Brain microvascular endothelial cell (primary cell): Measurements from ENCODE around the gene TMEM231.
A peak's percentile ranks its signal among the peaks of the same experiment; 100 is the strongest.
"Not testable (repeated sequence)": the region's sequence is repeated elsewhere in the genome, so short reads cannot be mapped to it uniquely, and the experiment has no call there.

Experiments used
- DNase-seq: peaks from one replicate; pipeline ENCODE4 v3.0.0-alpha.2; 2020
- H3K27ac ChIP-seq: fragments of 250-450 bp; sonication (Bioruptor Pico); 2 replicates; pipeline ENCODE4 v1.5.1; 2020; ENCODE audit warnings: mild to moderate bottlenecking, moderate library complexity
- H3K27me3 ChIP-seq: fragments of 250-450 bp; sonication (Bioruptor Pico); replicated peaks from 2 replicates; pipeline ENCODE4 v1.5.1; 2020; ENCODE audit warnings: mild to moderate bottlenecking
- H3K36me3 ChIP-seq: fragments of 250-450 bp; sonication (Bioruptor Pico); replicated peaks from 2 replicates; pipeline ENCODE4 v1.5.1; 2020; ENCODE audit warnings: mild to moderate bottlenecking
- H3K4me3 ChIP-seq: 2 replicates; pipeline ENCODE4 v1.5.1; 2011; ENCODE audit warnings: low read depth, mild to moderate bottlenecking, control low read depth, low read length, moderate library complexity
- in situ Hi-C: cut with HindIII; loops from 2 replicates; pipeline ENCODE4 v1.10.0; 2017; ENCODE audit warnings: low sequenced_read_pairs, low pct_ligation_motif_present
- TF ChIP-seq, protein P1 (sequence below): IDR thresholded peaks from 2 replicates; pipeline ENCODE4 v1.5.1; 2011; ENCODE audit warnings: low read depth, mild to moderate bottlenecking, moderate library complexity, low read length, control low read depth, inconsistent platforms; ENCODE audit errors: missing control alignments

TMEM231 gene

DNA sequence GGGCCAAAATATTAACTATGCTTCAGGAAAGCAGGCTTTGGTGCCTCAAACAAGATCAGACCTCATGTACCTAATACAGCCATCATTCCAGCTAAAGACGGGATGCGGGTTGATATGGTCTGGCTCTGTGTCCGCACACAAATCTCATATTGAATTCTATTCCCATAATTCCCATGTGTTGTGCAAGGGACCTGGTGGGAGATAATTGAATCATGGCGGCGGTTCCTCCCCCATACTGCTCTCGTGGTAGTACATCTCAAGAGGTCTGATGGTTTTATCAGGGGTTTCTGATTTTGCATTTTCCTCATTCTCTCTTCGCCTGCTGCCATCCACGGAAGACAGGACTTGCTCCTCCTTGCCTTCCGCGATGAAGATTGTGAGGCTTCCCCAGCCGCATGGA, 41.8 kb downstream of the TMEM231 start:
- TF ChIP-seq, protein P1, sequence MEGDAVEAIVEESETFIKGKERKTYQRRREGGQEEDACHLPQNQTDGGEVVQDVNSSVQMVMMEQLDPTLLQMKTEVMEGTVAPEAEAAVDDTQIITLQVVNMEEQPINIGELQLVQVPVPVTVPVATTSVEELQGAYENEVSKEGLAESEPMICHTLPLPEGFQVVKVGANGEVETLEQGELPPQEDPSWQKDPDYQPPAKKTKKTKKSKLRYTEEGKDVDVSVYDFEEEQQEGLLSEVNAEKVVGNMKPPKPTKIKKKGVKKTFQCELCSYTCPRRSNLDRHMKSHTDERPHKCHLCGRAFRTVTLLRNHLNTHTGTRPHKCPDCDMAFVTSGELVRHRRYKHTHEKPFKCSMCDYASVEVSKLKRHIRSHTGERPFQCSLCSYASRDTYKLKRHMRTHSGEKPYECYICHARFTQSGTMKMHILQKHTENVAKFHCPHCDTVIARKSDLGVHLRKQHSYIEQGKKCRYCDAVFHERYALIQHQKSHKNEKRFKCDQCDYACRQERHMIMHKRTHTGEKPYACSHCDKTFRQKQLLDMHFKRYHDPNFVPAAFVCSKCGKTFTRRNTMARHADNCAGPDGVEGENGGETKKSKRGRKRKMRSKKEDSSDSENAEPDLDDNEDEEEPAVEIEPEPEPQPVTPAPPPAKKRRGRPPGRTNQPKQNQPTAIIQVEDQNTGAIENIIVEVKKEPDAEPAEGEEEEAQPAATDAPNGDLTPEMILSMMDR = no peak
- no peak for DNase-seq
- no peaks in the 10 kb centered on the region for H3K36me3 ChIP-seq
- no peak overlapping the region for H3K27ac ChIP-seq
- H3K27me3 ChIP-seq = no peaks in the 10 kb centered on the region
- H3K4me3 ChIP-seq = no peak overlapping the region
- in situ Hi-C loops = no loop called here

DNA sequence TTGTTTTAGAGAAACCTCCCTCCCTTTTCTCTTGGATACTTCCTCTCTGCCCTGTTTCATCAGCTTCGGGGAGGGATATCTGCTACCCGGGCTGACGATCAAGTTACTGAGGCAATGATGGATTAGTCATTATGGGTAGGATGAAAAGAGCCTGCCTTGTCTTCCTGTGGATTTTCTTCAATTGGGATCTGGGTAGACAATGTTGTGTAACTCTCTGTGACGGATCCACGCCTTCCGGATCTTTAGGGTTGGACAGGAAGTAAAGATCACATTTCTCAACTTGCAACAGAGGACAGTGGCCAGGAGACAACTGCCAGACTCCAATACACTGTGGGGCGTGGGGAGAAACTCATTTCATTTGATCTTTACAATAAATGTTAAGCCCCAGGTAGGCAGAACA, 49.5 kb downstream of the TMEM231 start:
- Histone ChIP-seq H3K4me3 (no peak overlapping the region), H3K27ac (peak overlapping the region; percentile 80), H3K36me3 (no peaks in the 10 kb centered on the region), H3K27me3 (no peaks in the 10 kb centered on the region)
- peak; percentile 87 for DNase-seq
- in situ Hi-C loops = no loop called here
- TF ChIP-seq, protein P1 = no peak

DNA sequence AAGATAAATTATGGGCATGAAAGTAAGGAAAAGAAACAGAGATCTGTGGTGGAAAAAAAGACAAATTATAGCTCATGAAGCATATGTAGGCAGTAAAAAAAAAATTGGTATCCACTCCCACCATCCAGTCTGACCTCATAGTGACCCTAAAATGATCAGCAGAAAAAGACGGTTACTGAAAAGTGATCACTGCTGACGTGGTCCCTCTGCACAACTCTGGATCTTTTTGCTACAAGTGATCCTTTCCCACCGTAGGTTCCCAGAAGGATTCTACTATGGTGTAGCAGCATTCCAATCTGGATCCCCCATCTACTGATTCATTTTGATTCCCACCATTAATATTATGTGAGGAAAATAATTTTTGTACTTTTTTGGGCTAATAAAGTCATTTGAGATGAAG, 49.9 kb downstream of the TMEM231 start:
- in situ Hi-C loops = no loop called here
- Histone ChIP-seq H3K4me3 (no peak overlapping the region), H3K27ac (peak overlapping the region; percentile 80), H3K36me3 (no peaks in the 10 kb centered on the region), H3K27me3 (no peaks in the 10 kb centered on the region)
- no peak for DNase-seq
- TF ChIP-seq, protein P1 = no peak

DNA sequence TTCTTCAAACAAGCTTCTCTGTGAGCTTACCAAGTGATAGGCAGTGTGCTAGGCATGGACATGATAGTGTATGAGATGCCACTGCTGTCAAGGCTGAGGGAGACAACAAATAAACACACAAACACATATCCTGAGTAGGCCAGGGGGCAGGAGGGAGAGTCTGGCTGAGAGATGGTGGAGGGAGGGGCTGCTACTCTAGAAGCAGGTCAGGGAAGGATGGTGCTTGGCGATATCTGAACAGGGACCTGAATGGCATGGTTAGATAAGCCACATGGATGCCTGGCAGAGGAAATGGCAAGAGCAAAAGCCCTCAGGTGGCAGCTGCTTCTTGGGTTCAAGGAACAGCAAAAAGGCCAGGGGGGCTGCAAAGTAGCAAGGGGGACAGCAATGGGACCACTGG, 52.3 kb downstream of the TMEM231 start:
- DNase-seq = no peak
- no peaks in the 10 kb centered on the region for H3K27me3 ChIP-seq
- H3K36me3 ChIP-seq = no peaks in the 10 kb centered on the region
- TF ChIP-seq, protein P1 = no peak
- no peak overlapping the region for H3K4me3 ChIP-seq
- H3K27ac ChIP-seq = no peak overlapping the region
- in situ Hi-C loops = no loop called here

DNA sequence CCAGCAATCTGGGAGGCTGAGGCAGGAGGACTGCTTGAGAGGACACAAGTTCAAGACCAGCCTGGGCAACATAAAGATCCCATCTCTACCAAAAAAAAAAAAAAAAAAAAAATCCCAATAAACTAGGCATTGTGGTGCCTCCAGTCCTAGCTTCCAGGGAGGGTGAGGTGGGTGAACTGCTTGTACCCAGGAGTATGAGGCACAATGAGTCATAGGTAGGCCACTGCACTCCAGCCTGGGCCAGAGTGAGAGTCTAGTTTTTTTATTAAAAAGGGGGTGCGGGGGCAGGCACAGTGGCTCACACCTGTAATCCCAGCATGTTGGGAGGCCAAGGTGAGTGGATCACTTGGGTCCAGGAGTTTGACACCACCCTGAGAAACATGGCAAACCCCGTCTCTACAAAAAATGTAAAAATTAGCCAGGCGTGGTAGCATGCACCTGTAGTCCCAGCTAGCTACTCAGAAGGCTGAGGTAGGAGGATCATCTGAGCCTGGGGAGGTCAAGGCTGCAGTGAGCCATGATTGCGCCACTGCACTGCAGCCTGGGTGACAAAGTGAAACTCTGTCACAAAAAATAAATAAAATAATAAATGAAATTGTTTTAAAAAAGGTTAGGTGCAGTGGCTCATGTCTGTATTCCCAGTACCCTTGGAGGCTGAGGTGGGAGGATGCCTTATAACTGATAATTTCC, 53.0 kb downstream of the TMEM231 start:
- no peak overlapping the region for H3K27ac ChIP-seq
- no peak for DNase-seq
- H3K36me3 ChIP-seq = no peaks in the 10 kb centered on the region
- H3K27me3 ChIP-seq = no peaks in the 10 kb centered on the region
- TF ChIP-seq, protein P1 = no peak
- no peak overlapping the region for H3K4me3 ChIP-seq
- in situ Hi-C loops = no loop called here

DNA sequence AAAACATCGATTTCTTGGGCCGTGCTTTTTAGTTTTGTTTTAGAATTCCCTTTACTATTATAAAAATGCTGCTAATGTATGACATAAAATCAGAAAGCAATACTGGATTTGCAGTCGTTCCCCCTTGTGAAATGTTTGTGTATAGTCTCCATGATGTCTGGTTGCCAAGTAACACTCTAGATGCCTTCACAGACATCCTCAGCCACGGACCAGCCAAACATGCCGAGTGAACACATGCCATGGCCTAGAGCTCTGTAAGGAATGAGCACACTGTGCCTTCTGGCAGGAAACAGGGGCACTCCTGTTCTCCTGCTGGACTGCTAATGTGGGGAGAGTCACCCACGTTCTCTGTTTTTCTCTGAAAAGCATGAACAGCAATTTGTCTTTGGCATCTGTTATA, 54.2 kb downstream of the TMEM231 start:
- in situ Hi-C loops, H3K4me3 ChIP-seq, H3K27ac ChIP-seq, H3K36me3 ChIP-seq, H3K27me3 ChIP-seq: not testable (repeated sequence)
- peak; percentile 45 for DNase-seq
